HEK293 (cell line): ENCODE results near the gene DMD.

ENCODE experiments used
- BCL11B ChIP-seq: fragments of 450-650 bp; formaldehyde crosslinking; IDR thresholded peaks from 2 replicates; pipeline ENCODE4 v1.5.1; 2016; ENCODE audit warnings: low read depth, missing biosample characterization, missing genetic modification characterization
- PRDM1 ChIP-seq: fragments of 450-650 bp; formaldehyde crosslinking; IDR thresholded peaks from 2 replicates; pipeline ENCODE4; 2016; ENCODE audit warnings: missing biosample characterization, missing genetic modification characterization
- YY1 ChIP-seq: fragments of 450-650 bp; formaldehyde crosslinking; IDR thresholded peaks from 2 replicates; pipeline ENCODE4 v1.5.1; 2018; ENCODE audit warnings: missing biosample characterization, missing genetic modification characterization
- ZNF324 ChIP-seq: fragments of 450-650 bp; formaldehyde crosslinking; IDR thresholded peaks from 2 replicates; pipeline ENCODE4 v1.5.1; 2016; ENCODE audit warnings: missing biosample characterization, missing genetic modification characterization
- ZNF660 ChIP-seq: fragments of 450-650 bp; IDR thresholded peaks from 2 replicates; pipeline ENCODE4 v1.5.1; 2018; ENCODE audit warnings: missing biosample characterization, mild to moderate bottlenecking, missing genetic modification characterization
- ZNF701 ChIP-seq: fragments of 450-650 bp; formaldehyde crosslinking; IDR thresholded peaks from 2 replicates; pipeline ENCODE4 v1.5.1; 2016; ENCODE audit warnings: missing biosample characterization, missing genetic modification characterization
- ZNF776 ChIP-seq: fragments of 450-650 bp; formaldehyde crosslinking; IDR thresholded peaks from 2 replicates; pipeline ENCODE4 v1.5.0; 2017; ENCODE audit warnings: missing biosample characterization, missing genetic modification characterization, borderline replicate concordance
- TF ChIP-seq, protein P1 (sequence below): fragments of 450-650 bp; formaldehyde crosslinking; IDR thresholded peaks from 2 replicates; pipeline ENCODE4 v1.5.1; 2016; ENCODE audit warnings: missing biosample characterization, missing genetic modification characterization
- TF ChIP-seq, protein P2 (sequence below): fragments of 450-650 bp; formaldehyde crosslinking; IDR thresholded peaks from 2 replicates; pipeline ENCODE4 v1.5.1; 2016; ENCODE audit warnings: missing biosample characterization, missing genetic modification characterization

DNA sequence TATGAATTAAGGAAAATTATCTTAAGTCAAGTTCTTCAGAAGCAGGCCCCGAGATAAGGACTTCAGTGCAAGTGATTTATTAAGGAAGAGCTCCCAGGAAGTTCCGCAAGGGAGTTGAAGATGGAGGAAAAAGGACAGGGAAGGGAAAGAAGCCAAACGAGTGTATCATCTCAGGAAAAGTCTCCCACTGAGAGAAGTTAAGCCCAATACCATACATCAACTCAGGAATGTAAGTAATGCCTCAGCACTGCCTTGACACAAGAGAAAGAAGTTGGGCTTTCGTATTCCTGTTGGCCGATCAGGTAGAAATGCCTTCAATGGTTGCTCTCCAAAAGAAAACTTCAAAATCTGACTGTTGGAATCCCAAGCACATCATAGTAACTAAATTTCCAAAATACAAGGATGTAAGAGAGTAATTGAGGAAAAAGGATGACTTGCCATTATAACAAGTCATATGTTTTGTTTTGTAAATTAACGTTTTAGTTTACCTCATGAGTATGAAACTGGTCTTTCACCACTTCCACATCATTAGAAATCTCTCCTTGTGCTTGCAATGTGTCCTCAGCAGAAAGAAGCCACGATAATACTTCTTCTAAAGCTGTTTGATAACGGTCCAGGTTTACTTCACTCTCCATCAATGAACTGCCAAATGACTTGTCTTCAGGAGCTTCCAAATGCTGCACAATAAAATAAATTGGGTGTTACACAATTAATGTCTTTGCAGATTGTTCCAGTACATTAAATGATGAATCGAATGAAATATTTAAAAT lies 566.7 kb downstream of the DMD start:
- TF ChIP-seq, protein P1, sequence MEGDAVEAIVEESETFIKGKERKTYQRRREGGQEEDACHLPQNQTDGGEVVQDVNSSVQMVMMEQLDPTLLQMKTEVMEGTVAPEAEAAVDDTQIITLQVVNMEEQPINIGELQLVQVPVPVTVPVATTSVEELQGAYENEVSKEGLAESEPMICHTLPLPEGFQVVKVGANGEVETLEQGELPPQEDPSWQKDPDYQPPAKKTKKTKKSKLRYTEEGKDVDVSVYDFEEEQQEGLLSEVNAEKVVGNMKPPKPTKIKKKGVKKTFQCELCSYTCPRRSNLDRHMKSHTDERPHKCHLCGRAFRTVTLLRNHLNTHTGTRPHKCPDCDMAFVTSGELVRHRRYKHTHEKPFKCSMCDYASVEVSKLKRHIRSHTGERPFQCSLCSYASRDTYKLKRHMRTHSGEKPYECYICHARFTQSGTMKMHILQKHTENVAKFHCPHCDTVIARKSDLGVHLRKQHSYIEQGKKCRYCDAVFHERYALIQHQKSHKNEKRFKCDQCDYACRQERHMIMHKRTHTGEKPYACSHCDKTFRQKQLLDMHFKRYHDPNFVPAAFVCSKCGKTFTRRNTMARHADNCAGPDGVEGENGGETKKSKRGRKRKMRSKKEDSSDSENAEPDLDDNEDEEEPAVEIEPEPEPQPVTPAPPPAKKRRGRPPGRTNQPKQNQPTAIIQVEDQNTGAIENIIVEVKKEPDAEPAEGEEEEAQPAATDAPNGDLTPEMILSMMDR (tag by site-specific recombination): no peak
- TF ChIP-seq PRDM1 (tag by site-specific recombination) (no peak), ZNF701 (tag by site-specific recombination) (no peak), ZNF776 (tag by site-specific recombination) (no peak), ZNF660 (tag by site-specific recombination) (no peak), YY1 (tag by site-specific recombination) (no peak), BCL11B (tag by site-specific recombination) (no peak), ZNF324 (no peak)
- TF ChIP-seq, protein P2, sequence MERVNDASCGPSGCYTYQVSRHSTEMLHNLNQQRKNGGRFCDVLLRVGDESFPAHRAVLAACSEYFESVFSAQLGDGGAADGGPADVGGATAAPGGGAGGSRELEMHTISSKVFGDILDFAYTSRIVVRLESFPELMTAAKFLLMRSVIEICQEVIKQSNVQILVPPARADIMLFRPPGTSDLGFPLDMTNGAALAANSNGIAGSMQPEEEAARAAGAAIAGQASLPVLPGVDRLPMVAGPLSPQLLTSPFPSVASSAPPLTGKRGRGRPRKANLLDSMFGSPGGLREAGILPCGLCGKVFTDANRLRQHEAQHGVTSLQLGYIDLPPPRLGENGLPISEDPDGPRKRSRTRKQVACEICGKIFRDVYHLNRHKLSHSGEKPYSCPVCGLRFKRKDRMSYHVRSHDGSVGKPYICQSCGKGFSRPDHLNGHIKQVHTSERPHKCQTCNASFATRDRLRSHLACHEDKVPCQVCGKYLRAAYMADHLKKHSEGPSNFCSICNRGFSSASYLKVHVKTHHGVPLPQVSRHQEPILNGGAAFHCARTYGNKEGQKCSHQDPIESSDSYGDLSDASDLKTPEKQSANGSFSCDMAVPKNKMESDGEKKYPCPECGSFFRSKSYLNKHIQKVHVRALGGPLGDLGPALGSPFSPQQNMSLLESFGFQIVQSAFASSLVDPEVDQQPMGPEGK (tag by site-specific recombination): no peak
